ENCODE data around the gene PLK3. TPM values are rescaled to one million over a fixed set of nuclear protein-coding genes. Genes with fewer than 3 reads are reported as not detected.

The PLK3 gene
- total RNA-seq, 1 experiment from 2014 or later: 68.0 TPM

- ChIA-PET POLR2A (interaction anchor here (0.6 to 7.0 kb wide), 14 partner anchors 10 to 870 kb away, joined by 3 to 79 read pairs (median 4); partner anchors contain the start of genes BTBD19, DYNLT4, HECTD3 and PLK3), CTCF (interaction anchor here (0.5 to 1.3 kb wide), 5 partner anchors 9 to 1284 kb away, joined by 3 to 9 read pairs (median 3); no protein-coding TSS in a partner anchor)
- BruUV-seq (replicated peaks): no TSS peak
- no peak for TF ChIP-seq CTCF (IDR thresholded peaks at IDR 0.05; ENCODE audit: unreplicated experiment)
- H3K27me3 Mint-ChIP-seq (ENCODE audit: insufficient read depth, unreplicated experiment): no peaks in the 10 kb centered on the region
- peak overlapping the region; percentile 69 for H3K27ac Mint-ChIP-seq (ENCODE audit: low read depth, unreplicated experiment)
- intact Hi-C loops (cut with micrococcal nuclease): loop anchor here (2.0 kb wide), 1 partner anchor 19 kb away; no protein-coding TSS in a partner anchor
- peaks cover 49% of the 10 kb centered on the region for H3K36me3 Mint-ChIP-seq (ENCODE audit: insufficient read depth, unreplicated experiment)
- peak overlapping the region; percentile 53 for H3K4me3 Mint-ChIP-seq (ENCODE audit: unreplicated experiment)
- no peaks in the 10 kb centered on the region for H3K9me3 Mint-ChIP-seq (ENCODE audit: unreplicated experiment)
- H3K4me1 Mint-ChIP-seq (ENCODE audit: insufficient read depth, unreplicated experiment): peaks cover 38% of the 10 kb centered on the region
- DNase-seq (ENCODE audit: unreplicated experiment): no peak
These were observed 17.8 kb downstream of the PLK3 start for GRCh38 chr1:44817771-44818495.

GRCh38 chr1:44819196-44819607 is 19.0 kb downstream of the PLK3 start:
- Mint-ChIP-seq H3K27ac (ENCODE audit: low read depth, unreplicated experiment) (peak overlapping the region; percentile 99), H3K4me3 (ENCODE audit: unreplicated experiment) (peak overlapping the region; percentile 74), H3K27me3 (ENCODE audit: insufficient read depth, unreplicated experiment) (no peaks in the 10 kb centered on the region), H3K4me1 (ENCODE audit: insufficient read depth, unreplicated experiment) (peaks cover 38% of the 10 kb centered on the region), H3K36me3 (ENCODE audit: insufficient read depth, unreplicated experiment) (peaks cover 43% of the 10 kb centered on the region), H3K9me3 (ENCODE audit: unreplicated experiment) (no peaks in the 10 kb centered on the region)
- ChIA-PET CTCF (interaction anchor here (0.6 to 1.3 kb wide), 12 partner anchors 12 to 726 kb away, joined by 3 to 14 read pairs (median 4); partner anchors contain the start of gene RNU5D-1), POLR2A (interaction anchor here (0.7 to 7.0 kb wide), 17 partner anchors 8 to 676 kb away, joined by 3 to 79 read pairs (median 5); partner anchors contain the start of genes BTBD19, DYNLT4, EIF2B3 and HECTD3)
- no peak for DNase-seq (ENCODE audit: unreplicated experiment)
- intact Hi-C loops (cut with micrococcal nuclease): loop anchor here (1.0 to 2.0 kb wide), 4 partner anchors 12 to 88 kb away; partner anchors contain the start of genes DYNLT4 and RNU5D-1
- BruUV-seq (replicated peaks): no TSS peak
- no peak for TF ChIP-seq CTCF (IDR thresholded peaks at IDR 0.05; ENCODE audit: unreplicated experiment)

GRCh38 chr1:44819608-44820327 is 19.6 kb downstream of the PLK3 start:
- peaks cover 37% of the 10 kb centered on the region for H3K4me1 Mint-ChIP-seq (ENCODE audit: insufficient read depth, unreplicated experiment)
- H3K36me3 Mint-ChIP-seq (ENCODE audit: insufficient read depth, unreplicated experiment): peaks cover 38% of the 10 kb centered on the region
- intact Hi-C loops (cut with micrococcal nuclease): loop anchor here (1.0 to 2.0 kb wide), 4 partner anchors 12 to 88 kb away; partner anchors contain the start of genes DYNLT4 and RNU5D-1
- H3K4me3 Mint-ChIP-seq (ENCODE audit: unreplicated experiment): peak overlapping the region; percentile 74
- H3K27ac Mint-ChIP-seq (ENCODE audit: low read depth, unreplicated experiment): peak overlapping the region; percentile 99
- H3K27me3 Mint-ChIP-seq (ENCODE audit: insufficient read depth, unreplicated experiment): no peaks in the 10 kb centered on the region
- CTCF ChIA-PET: interaction anchor here (0.6 to 1.8 kb wide), 15 partner anchors 11 to 725 kb away, joined by 3 to 14 read pairs (median 4); partner anchors contain the start of genes PLK3 and RNU5D-1
- DNase-seq (ENCODE audit: unreplicated experiment): peak; percentile 94
- BruUV-seq (replicated peaks): TSS peak; percentile 98
- H3K9me3 Mint-ChIP-seq (ENCODE audit: unreplicated experiment): no peaks in the 10 kb centered on the region
- POLR2A ChIA-PET: interaction anchor here (0.6 to 7.0 kb wide), 19 partner anchors 9 to 699 kb away, joined by 3 to 79 read pairs (median 5); partner anchors contain the start of genes BTBD19, DYNLT4, EIF2B3 and HECTD3
- no peak for TF ChIP-seq CTCF (IDR thresholded peaks at IDR 0.05; ENCODE audit: unreplicated experiment)

Measured in MCF 10A (cell line).